Stimulated activated naive CD8-positive, alpha-beta T cell treated with anti-CD3 and anti-CD28 coated beads, Interleukin-15, Interleukin-2, amounts not matched to agents 100 U/mL and 50 U/mL, for 24 hours (primary cell): ENCODE measurements around the gene TOM1L1.

Experiments
- ATAC-seq: fragments of 150-1000 bp; cut with Tn5 transposase; one replicate; pipeline ENCODE4 v1.10.0; 2021
- DNase-seq: peaks from one replicate; pipeline ENCODE4 v3.0.0; 2021

Gene TOM1L1

GRCh38 chr17:54947396-54947795 lies 46.7 kb downstream of the TOM1L1 start:
- ATAC-seq, result no peak
- no peak for DNase-seq

- ATAC-seq, result peak; percentile 80
- no peak for DNase-seq
Measured at GRCh38 chr17:54948380-54948779, 47.7 kb downstream of the TOM1L1 start.

- DNase-seq, result no peak
- no peak for ATAC-seq
Measured at GRCh38 chr17:54950116-54950515, 49.5 kb downstream of the TOM1L1 start.

- DNase-seq (no peak), ATAC-seq (no peak)
Measured at GRCh38 chr17:54951286-54951685, 50.6 kb downstream of the TOM1L1 start.

- DNase-seq, result no peak
- ATAC-seq, result no peak
Measured at GRCh38 chr17:54956791-54957190, 56.1 kb downstream of the TOM1L1 start.

- DNase-seq (peak; percentile 62), ATAC-seq (peak; percentile 32)
Measured at GRCh38 chr17:54967621-54968261, 67.1 kb downstream of the TOM1L1 start.

GRCh38 chr17:54968262-54968987 lies 67.8 kb downstream of the TOM1L1 start, which contains the start of the genes COX11 and STXBP4:
Gene COX11, minus strand, starts transcription at chr17:54968654. Its CDS starts 8 bp downstream, at chr17:54968646.
Gene STXBP4, plus strand, starts transcription at chr17:54968765. Its CDS starts 17,455 bp downstream, at chr17:54986220.
- DNase-seq, result peak; percentile 90
- ATAC-seq, result peak; percentile 95

- DNase-seq, result no peak
Measured at GRCh38 chr17:54968988-54969332, 68.3 kb downstream of the TOM1L1 start.

GRCh38 chr17:54969658-54970572 lies 69.3 kb downstream of the TOM1L1 start:
- no peak for DNase-seq

More at GRCh38 chr17:54968988-54969332, 68.3 kb downstream of the TOM1L1 start:
- ATAC-seq, result peak; percentile 30

GRCh38 chr17:54971147-54971546 lies 70.5 kb downstream of the TOM1L1 start:
- DNase-seq (no peak), ATAC-seq (no peak)

More at GRCh38 chr17:54969658-54970572, 69.3 kb downstream of the TOM1L1 start:
- no peak for ATAC-seq

GRCh38 chr17:54971901-54972300 lies 71.2 kb downstream of the TOM1L1 start:
- DNase-seq (no peak), ATAC-seq (no peak)

GRCh38 chr17:54972406-54973138 lies 71.9 kb downstream of the TOM1L1 start:
- no peak for ATAC-seq
- no peak for DNase-seq

- no peak for ATAC-seq
- DNase-seq, result no peak
Measured at GRCh38 chr17:54974759-54975158, 74.1 kb downstream of the TOM1L1 start.

- ATAC-seq (no peak), DNase-seq (no peak)
Measured at GRCh38 chr17:54976316-54976715, 75.7 kb downstream of the TOM1L1 start.

GRCh38 chr17:54977744-54978143 lies 77.1 kb downstream of the TOM1L1 start:
- no peak for ATAC-seq
- no peak for DNase-seq

GRCh38 chr17:54979657-54980056 lies 79.0 kb downstream of the TOM1L1 start:
- DNase-seq, result no peak
- ATAC-seq, result no peak

- DNase-seq, result no peak
- ATAC-seq, result no peak
Measured at GRCh38 chr17:54980375-54980774, 79.7 kb downstream of the TOM1L1 start.

- DNase-seq, result no peak
- no peak for ATAC-seq
Measured at GRCh38 chr17:54982399-54982798, 81.7 kb downstream of the TOM1L1 start.

- DNase-seq (no peak), ATAC-seq (no peak)
Measured at GRCh38 chr17:54983260-54983659, 82.6 kb downstream of the TOM1L1 start.

GRCh38 chr17:54985476-54985875 lies 84.8 kb downstream of the TOM1L1 start:
- ATAC-seq, result no peak
- DNase-seq, result no peak

- DNase-seq (no peak), ATAC-seq (no peak)
Measured at GRCh38 chr17:54990118-54990517, 89.5 kb downstream of the TOM1L1 start.

GRCh38 chr17:54991567-54991966 lies 90.9 kb downstream of the TOM1L1 start:
- ATAC-seq, result no peak

More at GRCh38 chr17:54991567-54991966, 90.9 kb downstream of the TOM1L1 start:
- DNase-seq, result no peak
